ENCODE measurements around the gene PTPRG.

GRCh38 chr3:61545716-61546115 is 15.7 kb upstream of the PTPRG start:
- TF ChIP-seq CTCF (IDR thresholded peaks at IDR 0.05; ENCODE audit: insufficient read depth, low read depth, low read length) (no peak), EZH2 (IDR thresholded peaks at IDR 0.05; ENCODE audit: insufficient read depth, low read length) (no peak)
